RWPE2 (cell line): ENCODE measurements around the gene PLPPR1.

ENCODE experiments used
- ATAC-seq: fragments of 200-7000 bp; cut with Tn5 transposase; 3 replicates; pipeline ENCODE4 v1.9.1; 2021; ENCODE audit warnings: low read depth
- DNase-seq: peaks from one replicate; pipeline ENCODE4 v3.0.0-alpha.2; 2020; ENCODE audit warnings: low spot score
- H3K27ac ChIP-seq: fragments of 450-650 bp; 2 replicates; pipeline ENCODE4 v1.5.1; 2017; ENCODE audit warnings: mild to moderate bottlenecking; ENCODE audit not compliant: poor library complexity, severe bottlenecking
- H3K27me3 ChIP-seq: fragments of 250-450 bp; sonication (Bioruptor Pico); 2 replicates; pipeline ENCODE4 v1.5.1; 2021; ENCODE audit warnings: mild to moderate bottlenecking, moderate library complexity; ENCODE audit not compliant: insufficient read depth, poor library complexity, severe bottlenecking
- H3K36me3 ChIP-seq: fragments of 250-450 bp; sonication (Bioruptor Pico); 2 replicates; pipeline ENCODE4 v1.5.1; 2020; ENCODE audit warnings: low read depth, mild to moderate bottlenecking, moderate library complexity
- H3K4me1 ChIP-seq: fragments of 250-450 bp; sonication (Bioruptor Pico); 2 replicates; pipeline ENCODE4 v1.5.1; 2021; ENCODE audit warnings: mild to moderate bottlenecking, moderate library complexity; ENCODE audit not compliant: insufficient read depth, poor library complexity, severe bottlenecking
- H3K4me3 ChIP-seq: fragments of 250-450 bp; sonication (Bioruptor Pico); 2 replicates; pipeline ENCODE4 v1.5.1; 2021; ENCODE audit warnings: mild to moderate bottlenecking, moderate library complexity; ENCODE audit not compliant: severe bottlenecking
- H3K9me3 ChIP-seq: fragments of 250-450 bp; sonication (Bioruptor Pico); 2 replicates; pipeline ENCODE4 v1.5.1; 2021; ENCODE audit warnings: mild to moderate bottlenecking, moderate library complexity; ENCODE audit not compliant: severe bottlenecking
- TF ChIP-seq, protein P1 (sequence below): fragments of 450-650 bp; IDR thresholded peaks from one replicate; pipeline ENCODE4 v1.5.1; 2017; ENCODE audit warnings: mild to moderate bottlenecking, moderate library complexity; ENCODE audit not compliant: poor library complexity, severe bottlenecking

PLPPR1 gene

GRCh38 chr9:101028346-101029314 is at the start of gene PLPPR1:
TSS of gene PLPPR1 (plus strand) at chr9:101028727.
- Histone ChIP-seq H3K27me3 (peaks cover 54% of the 10 kb centered on the region), H3K9me3 (no peaks in the 10 kb centered on the region), H3K4me1 (no peaks in the 10 kb centered on the region), H3K36me3 (no peaks in the 10 kb centered on the region), H3K4me3 (peak within 1 kb of the TSS; percentile 20), H3K27ac (no peak within 1 kb of the TSS)
- TF ChIP-seq, protein P1, sequence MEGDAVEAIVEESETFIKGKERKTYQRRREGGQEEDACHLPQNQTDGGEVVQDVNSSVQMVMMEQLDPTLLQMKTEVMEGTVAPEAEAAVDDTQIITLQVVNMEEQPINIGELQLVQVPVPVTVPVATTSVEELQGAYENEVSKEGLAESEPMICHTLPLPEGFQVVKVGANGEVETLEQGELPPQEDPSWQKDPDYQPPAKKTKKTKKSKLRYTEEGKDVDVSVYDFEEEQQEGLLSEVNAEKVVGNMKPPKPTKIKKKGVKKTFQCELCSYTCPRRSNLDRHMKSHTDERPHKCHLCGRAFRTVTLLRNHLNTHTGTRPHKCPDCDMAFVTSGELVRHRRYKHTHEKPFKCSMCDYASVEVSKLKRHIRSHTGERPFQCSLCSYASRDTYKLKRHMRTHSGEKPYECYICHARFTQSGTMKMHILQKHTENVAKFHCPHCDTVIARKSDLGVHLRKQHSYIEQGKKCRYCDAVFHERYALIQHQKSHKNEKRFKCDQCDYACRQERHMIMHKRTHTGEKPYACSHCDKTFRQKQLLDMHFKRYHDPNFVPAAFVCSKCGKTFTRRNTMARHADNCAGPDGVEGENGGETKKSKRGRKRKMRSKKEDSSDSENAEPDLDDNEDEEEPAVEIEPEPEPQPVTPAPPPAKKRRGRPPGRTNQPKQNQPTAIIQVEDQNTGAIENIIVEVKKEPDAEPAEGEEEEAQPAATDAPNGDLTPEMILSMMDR, result no peak
- DNase-seq (peak; percentile 52), ATAC-seq (peak; percentile 70)

- Histone ChIP-seq H3K27me3 (no peaks in the 10 kb centered on the region), H3K4me1 (no peaks in the 10 kb centered on the region), H3K27ac (no peak overlapping the region), H3K36me3 (no peaks in the 10 kb centered on the region), H3K9me3 (no peaks in the 10 kb centered on the region), H3K4me3 (no peak overlapping the region)
- ATAC-seq, result no peak
- no peak for DNase-seq
- TF ChIP-seq, protein P1, result no peak
Observed at GRCh38 chr9:100989731-100990130, 38.8 kb upstream of the PLPPR1 start.

- Histone ChIP-seq H3K36me3 (no peaks in the 10 kb centered on the region), H3K4me1 (no peaks in the 10 kb centered on the region), H3K27me3 (no peaks in the 10 kb centered on the region), H3K27ac (no peak overlapping the region), H3K9me3 (no peaks in the 10 kb centered on the region), H3K4me3 (no peak overlapping the region)
- no peak for ATAC-seq
- TF ChIP-seq, protein P1, result no peak
- no peak for DNase-seq
Observed at GRCh38 chr9:100990605-100991381, 37.7 kb upstream of the PLPPR1 start.

GRCh38 chr9:100992632-100993031 is 35.9 kb upstream of the PLPPR1 start:
- Histone ChIP-seq H3K4me3 (no peak overlapping the region), H3K9me3 (no peaks in the 10 kb centered on the region), H3K27ac (no peak overlapping the region), H3K4me1 (no peaks in the 10 kb centered on the region), H3K36me3 (no peaks in the 10 kb centered on the region), H3K27me3 (no peaks in the 10 kb centered on the region)
- no peak for DNase-seq
- ATAC-seq, result no peak
- TF ChIP-seq, protein P1, result no peak
